Panc1 (cell line): ENCODE results near the gene CETP. TPM values are rescaled to one million over a fixed set of nuclear protein-coding genes. Genes with fewer than 3 reads are reported as not detected.

Experiments
- ATAC-seq: fragments of 200-7000 bp; cut with Tn5 transposase; 2 replicates; pipeline ENCODE4 v1.9.1; 2020; ENCODE audit warnings: mild to moderate bottlenecking, moderate library complexity
- BruUV-seq: library from RNA; stranded (reverse); fragments of 400-500 nt; replicated peaks from 2 replicates; lab custom pipeline; 2021; lab: Mats Ljungman, UMichigan
- CTCF ChIA-PET: fragments of 300-600 bp; sonication (Branson Sonifier 250); formaldehyde crosslinking; loops from one replicate; lab custom pipeline; 2022; ENCODE audit warnings: antibody characterized with exemption; lab: Charles Lee
- POLR2A ChIA-PET: fragments of 300-600 bp; sonication (Branson Sonifier 250); formaldehyde crosslinking; loops from one replicate; lab custom pipeline; 2022; ENCODE audit warnings: antibody characterized with exemption; lab: Charles Lee
- DNase-seq: peaks from one replicate; pipeline ENCODE4 v3.0.0-alpha.2; 2010; ENCODE audit warnings: low read depth, low spot score
- H3K27ac ChIP-seq: 2 replicates; pipeline ENCODE4 v1.5.1; 2011; ENCODE audit warnings: mild to moderate bottlenecking, low read length, inconsistent platforms
- H3K27me3 ChIP-seq: fragments of 200-500 bp; sonication (Bioruptor generic); 2 replicates; pipeline ENCODE4 v1.6.0; 2014; ENCODE audit warnings: low read length, inconsistent platforms; ENCODE audit not compliant: control insufficient read depth, insufficient read depth
- H3K36me3 ChIP-seq: fragments of 200-500 bp; sonication (Bioruptor generic); 2 replicates; pipeline ENCODE4 v1.5.1; 2014; ENCODE audit warnings: inconsistent platforms, mild to moderate bottlenecking, low read length, moderate library complexity; ENCODE audit not compliant: control insufficient read depth, insufficient read depth
- H3K4me1 ChIP-seq: 2 replicates; pipeline ENCODE4 v1.5.1; 2011; ENCODE audit warnings: inconsistent platforms, mild to moderate bottlenecking, low read length, moderate library complexity; ENCODE audit not compliant: control insufficient read depth, insufficient read depth
- H3K4me3 ChIP-seq, 2 experiments: 2 replicates each; pipeline ENCODE4 v1.5.1; 2011 to 2012; ENCODE audit warnings: low read depth in 2 of 2, low read length in 2 of 2, mild to moderate bottlenecking in 2 of 2, inconsistent platforms in 1 of 2, moderate library complexity in 1 of 2
- H3K9me3 ChIP-seq: fragments of 200-500 bp; sonication (Bioruptor generic); 2 replicates; pipeline ENCODE4 v1.5.1; 2014; ENCODE audit warnings: low read depth, mild to moderate bottlenecking, inconsistent platforms, low read length, moderate library complexity; ENCODE audit not compliant: control insufficient read depth, insufficient read depth
- POLR2AphosphoS5 ChIP-seq: IDR thresholded peaks from 2 replicates; pipeline ENCODE4 v1.6.1; 2012; ENCODE audit warnings: mild to moderate bottlenecking, low read depth, low read length, moderate library complexity
- SIN3A ChIP-seq: IDR thresholded peaks from 2 replicates; pipeline ENCODE4 v1.6.1; 2012; ENCODE audit warnings: low read depth, mild to moderate bottlenecking, low read length, moderate library complexity, borderline replicate concordance; ENCODE audit not compliant: insufficient read depth
- TCF7L2 ChIP-seq: IDR thresholded peaks from 2 replicates; pipeline ENCODE4 v1.6.1; 2011; ENCODE audit warnings: mild to moderate bottlenecking, low read depth, low read length, inconsistent platforms
- in situ Hi-C: cut with HindIII; loops from 2 replicates; pipeline ENCODE4 v1.10.0; 2016; ENCODE audit warnings: low sequenced_read_pairs, low pct_unique_long_range_greater_than_20kb
- intact Hi-C: fragments of 100-400 bp; cut with micrococcal nuclease; formaldehyde crosslinking; loops from one replicate; pipeline ENCODE4 v1.10.0; 2022; ENCODE audit not compliant: unreplicated experiment
- total RNA-seq: library from RNA; stranded (reverse); gene quantifications from one replicate; pipeline ENCODE4 v1.2.1, GENCODE V29; 2021; ENCODE audit not compliant: unreplicated experiment
- TF ChIP-seq, protein P1 (sequence below), 2 experiments: IDR thresholded peaks; 2 replicates each; pipeline ENCODE4 v1.6.1; 2011 to 2012; ENCODE audit warnings: low read depth in 2 of 2, control low read depth in 1 of 2, low read length in 1 of 2, mild to moderate bottlenecking in 1 of 2, moderate library complexity in 1 of 2; ENCODE audit not compliant: insufficient read depth in 1 of 2
- TF ChIP-seq, protein P2 (sequence below): fragments of 450-650 bp; IDR thresholded peaks from 2 replicates; pipeline ENCODE4 v1.5.1; 2017; ENCODE audit warnings: mild to moderate bottlenecking

The CETP gene
- total RNA-seq, 1 experiment from 2014 or later: not detected

DNA sequence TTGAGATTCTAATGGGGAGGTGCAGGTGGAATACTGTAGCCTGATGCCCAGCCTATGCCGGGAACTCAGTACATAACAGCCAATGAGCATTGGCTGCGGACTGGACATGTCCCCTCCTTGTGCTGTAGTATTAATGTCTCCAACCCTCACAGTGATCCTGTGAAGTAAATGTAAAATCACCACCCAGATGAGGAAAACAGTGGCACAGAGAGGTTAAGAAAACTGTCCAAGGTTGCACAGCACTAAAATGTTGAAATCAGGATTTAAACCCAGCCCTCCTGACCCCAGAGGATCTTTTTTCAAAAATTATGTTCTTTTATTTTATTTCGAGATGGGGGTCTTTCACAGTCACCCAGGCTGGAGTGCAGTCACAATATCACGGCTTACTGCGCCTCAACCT lies 35.5 kb downstream of the CETP start:
- in situ Hi-C loops (no loop called here), intact Hi-C loops (no loop called here)
- Histone ChIP-seq H3K36me3 (no peaks in the 10 kb centered on the region), H3K4me3 (no peak overlapping the region), H3K9me3 (no peaks in the 10 kb centered on the region), H3K4me1 (no peaks in the 10 kb centered on the region), H3K27me3 (no peaks in the 10 kb centered on the region), H3K27ac (no peak overlapping the region)
- ChIA-PET CTCF (no interaction called here), POLR2A (no interaction called here)
- DNase-seq: no peak
- BruUV-seq: no TSS peak
- ATAC-seq: no peak
- TF ChIP-seq TCF7L2 (no peak), POLR2AphosphoS5 (no peak), SIN3A (no peak)
- TF ChIP-seq, protein P1, sequence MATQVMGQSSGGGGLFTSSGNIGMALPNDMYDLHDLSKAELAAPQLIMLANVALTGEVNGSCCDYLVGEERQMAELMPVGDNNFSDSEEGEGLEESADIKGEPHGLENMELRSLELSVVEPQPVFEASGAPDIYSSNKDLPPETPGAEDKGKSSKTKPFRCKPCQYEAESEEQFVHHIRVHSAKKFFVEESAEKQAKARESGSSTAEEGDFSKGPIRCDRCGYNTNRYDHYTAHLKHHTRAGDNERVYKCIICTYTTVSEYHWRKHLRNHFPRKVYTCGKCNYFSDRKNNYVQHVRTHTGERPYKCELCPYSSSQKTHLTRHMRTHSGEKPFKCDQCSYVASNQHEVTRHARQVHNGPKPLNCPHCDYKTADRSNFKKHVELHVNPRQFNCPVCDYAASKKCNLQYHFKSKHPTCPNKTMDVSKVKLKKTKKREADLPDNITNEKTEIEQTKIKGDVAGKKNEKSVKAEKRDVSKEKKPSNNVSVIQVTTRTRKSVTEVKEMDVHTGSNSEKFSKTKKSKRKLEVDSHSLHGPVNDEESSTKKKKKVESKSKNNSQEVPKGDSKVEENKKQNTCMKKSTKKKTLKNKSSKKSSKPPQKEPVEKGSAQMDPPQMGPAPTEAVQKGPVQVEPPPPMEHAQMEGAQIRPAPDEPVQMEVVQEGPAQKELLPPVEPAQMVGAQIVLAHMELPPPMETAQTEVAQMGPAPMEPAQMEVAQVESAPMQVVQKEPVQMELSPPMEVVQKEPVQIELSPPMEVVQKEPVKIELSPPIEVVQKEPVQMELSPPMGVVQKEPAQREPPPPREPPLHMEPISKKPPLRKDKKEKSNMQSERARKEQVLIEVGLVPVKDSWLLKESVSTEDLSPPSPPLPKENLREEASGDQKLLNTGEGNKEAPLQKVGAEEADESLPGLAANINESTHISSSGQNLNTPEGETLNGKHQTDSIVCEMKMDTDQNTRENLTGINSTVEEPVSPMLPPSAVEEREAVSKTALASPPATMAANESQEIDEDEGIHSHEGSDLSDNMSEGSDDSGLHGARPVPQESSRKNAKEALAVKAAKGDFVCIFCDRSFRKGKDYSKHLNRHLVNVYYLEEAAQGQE (IDR thresholded peaks at IDR 0.05; ENCODE audit: insufficient read depth in 1 of 2, low read depth in 2 of 2, low read length in 1 of 2): no peak

DNA sequence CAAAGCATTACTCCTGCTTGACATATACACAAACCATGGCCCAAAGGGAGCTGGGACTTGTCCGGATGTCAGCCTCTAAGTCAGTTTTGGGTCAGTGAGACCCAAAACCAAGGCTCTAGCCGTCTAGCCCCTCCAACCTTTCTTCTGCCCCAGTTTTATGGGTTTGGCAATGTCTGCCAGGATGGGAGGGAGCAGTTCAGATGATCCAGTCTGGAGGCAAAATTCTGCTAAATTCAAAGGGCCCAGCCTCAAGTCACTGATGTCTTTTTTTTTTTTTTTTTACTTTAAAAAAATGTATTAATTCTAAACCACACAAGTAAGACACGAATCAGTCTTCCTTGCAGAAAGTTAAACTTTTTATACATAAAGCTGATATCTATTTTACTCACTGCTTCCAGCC lies 36.2 kb downstream of the CETP start:
- BruUV-seq: no TSS peak
- H3K27me3 ChIP-seq: no peaks in the 10 kb centered on the region
- H3K9me3 ChIP-seq: no peaks in the 10 kb centered on the region
- H3K27ac ChIP-seq: no peak overlapping the region
- intact Hi-C loops: no loop called here
- in situ Hi-C loops: no loop called here
- POLR2A ChIA-PET: no interaction called here
- no peaks in the 10 kb centered on the region for H3K36me3 ChIP-seq
- no peaks in the 10 kb centered on the region for H3K4me1 ChIP-seq
- ATAC-seq (no peak), DNase-seq (no peak)
- TF ChIP-seq TCF7L2 (no peak), SIN3A (no peak), POLR2AphosphoS5 (no peak)
- TF ChIP-seq, protein P1 (IDR thresholded peaks at IDR 0.05; ENCODE audit: insufficient read depth in 1 of 2, low read depth in 2 of 2, low read length in 1 of 2): no peak
- TF ChIP-seq, protein P2, sequence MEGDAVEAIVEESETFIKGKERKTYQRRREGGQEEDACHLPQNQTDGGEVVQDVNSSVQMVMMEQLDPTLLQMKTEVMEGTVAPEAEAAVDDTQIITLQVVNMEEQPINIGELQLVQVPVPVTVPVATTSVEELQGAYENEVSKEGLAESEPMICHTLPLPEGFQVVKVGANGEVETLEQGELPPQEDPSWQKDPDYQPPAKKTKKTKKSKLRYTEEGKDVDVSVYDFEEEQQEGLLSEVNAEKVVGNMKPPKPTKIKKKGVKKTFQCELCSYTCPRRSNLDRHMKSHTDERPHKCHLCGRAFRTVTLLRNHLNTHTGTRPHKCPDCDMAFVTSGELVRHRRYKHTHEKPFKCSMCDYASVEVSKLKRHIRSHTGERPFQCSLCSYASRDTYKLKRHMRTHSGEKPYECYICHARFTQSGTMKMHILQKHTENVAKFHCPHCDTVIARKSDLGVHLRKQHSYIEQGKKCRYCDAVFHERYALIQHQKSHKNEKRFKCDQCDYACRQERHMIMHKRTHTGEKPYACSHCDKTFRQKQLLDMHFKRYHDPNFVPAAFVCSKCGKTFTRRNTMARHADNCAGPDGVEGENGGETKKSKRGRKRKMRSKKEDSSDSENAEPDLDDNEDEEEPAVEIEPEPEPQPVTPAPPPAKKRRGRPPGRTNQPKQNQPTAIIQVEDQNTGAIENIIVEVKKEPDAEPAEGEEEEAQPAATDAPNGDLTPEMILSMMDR: no peak
- no peak overlapping the region for H3K4me3 ChIP-seq
- CTCF ChIA-PET: no interaction called here
